ENCODE results near the gene AUTS2. TPM values are rescaled to one million over a fixed set of nuclear protein-coding genes. Genes with fewer than 3 reads are reported as not detected.

The AUTS2 gene
- total RNA-seq, 1 donor from 2014 or later, result 53.0 TPM

- H3K4me3 ChIP-seq, result no peak overlapping the region
- no peak overlapping the region for H3K27ac ChIP-seq
- no peak for DNase-seq (ENCODE audit: extremely low spot score in 2 of 2)
- no peaks in the 10 kb centered on the region for H3K36me3 ChIP-seq
- H3K27me3 ChIP-seq, result no peaks in the 10 kb centered on the region
- H3K9me3 ChIP-seq, result no peaks in the 10 kb centered on the region
- no peak for TF ChIP-seq CTCF (IDR thresholded peaks at IDR 0.05)
- TF ChIP-seq POLR2AphosphoS5 (IDR thresholded peaks at IDR 0.05; ENCODE audit: insufficient read depth in 1 of 2, low read depth in 1 of 2), result no peak
- TF ChIP-seq POLR2A (IDR thresholded peaks at IDR 0.05), result no peak
- intact Hi-C loops (cut with DNase I), result no loop called here
- no peaks in the 10 kb centered on the region for H3K4me1 ChIP-seq
Measured at GRCh38 chr7:69691327-69691726, 93.1 kb downstream of the AUTS2 start.

GRCh38 chr7:69691734-69692133 is 93.5 kb downstream of the AUTS2 start:
- TF ChIP-seq POLR2A (IDR thresholded peaks at IDR 0.05) (no peak), CTCF (IDR thresholded peaks at IDR 0.05) (no peak), POLR2AphosphoS5 (IDR thresholded peaks at IDR 0.05; ENCODE audit: insufficient read depth in 1 of 2, low read depth in 1 of 2) (no peak)
- Histone ChIP-seq H3K4me1 (no peaks in the 10 kb centered on the region), H3K27ac (no peak overlapping the region), H3K27me3 (no peaks in the 10 kb centered on the region), H3K9me3 (no peaks in the 10 kb centered on the region), H3K36me3 (no peaks in the 10 kb centered on the region), H3K4me3 (no peak overlapping the region)
- DNase-seq (ENCODE audit: extremely low spot score in 2 of 2), result no peak
- intact Hi-C loops (cut with DNase I), result no loop called here

- H3K27ac ChIP-seq, result no peak overlapping the region
Measured at GRCh38 chr7:69692611-69693010, 94.3 kb downstream of the AUTS2 start.

GRCh38 chr7:69693042-69693441 is 94.8 kb downstream of the AUTS2 start:
- Histone ChIP-seq H3K27me3 (no peaks in the 10 kb centered on the region), H3K9me3 (no peaks in the 10 kb centered on the region), H3K4me1 (no peaks in the 10 kb centered on the region), H3K27ac (no peak overlapping the region), H3K36me3 (no peaks in the 10 kb centered on the region), H3K4me3 (no peak overlapping the region)
- no peak for TF ChIP-seq POLR2A (IDR thresholded peaks at IDR 0.05)
- no peak for TF ChIP-seq POLR2AphosphoS5 (IDR thresholded peaks at IDR 0.05; ENCODE audit: insufficient read depth in 1 of 2, low read depth in 1 of 2)
- no peak for DNase-seq (ENCODE audit: extremely low spot score in 2 of 2)
- intact Hi-C loops (cut with DNase I), result no loop called here

More at GRCh38 chr7:69692611-69693010, 94.3 kb downstream of the AUTS2 start:
- Histone ChIP-seq H3K4me3 (no peak overlapping the region), H3K36me3 (no peaks in the 10 kb centered on the region), H3K27me3 (no peaks in the 10 kb centered on the region), H3K4me1 (no peaks in the 10 kb centered on the region), H3K9me3 (no peaks in the 10 kb centered on the region)
- intact Hi-C loops (cut with DNase I), result no loop called here
- TF ChIP-seq POLR2AphosphoS5 (IDR thresholded peaks at IDR 0.05; ENCODE audit: insufficient read depth in 1 of 2, low read depth in 1 of 2) (no peak), POLR2A (IDR thresholded peaks at IDR 0.05) (no peak), CTCF (IDR thresholded peaks at IDR 0.05) (no peak)
- DNase-seq (ENCODE audit: extremely low spot score in 2 of 2), result no peak

GRCh38 chr7:69696054-69696591 is 97.8 kb downstream of the AUTS2 start:
- Histone ChIP-seq H3K27ac (no peak overlapping the region), H3K9me3 (no peaks in the 10 kb centered on the region), H3K36me3 (no peaks in the 10 kb centered on the region), H3K4me1 (no peaks in the 10 kb centered on the region), H3K27me3 (no peaks in the 10 kb centered on the region), H3K4me3 (no peak overlapping the region)
- intact Hi-C loops (cut with DNase I), result no loop called here
- no peak for DNase-seq (ENCODE audit: extremely low spot score in 2 of 2)
- TF ChIP-seq CTCF (IDR thresholded peaks at IDR 0.05) (no peak), POLR2A (IDR thresholded peaks at IDR 0.05) (no peak), POLR2AphosphoS5 (IDR thresholded peaks at IDR 0.05; ENCODE audit: insufficient read depth in 1 of 2, low read depth in 1 of 2) (no peak)

All from vagina (tissue), 2 donors.